Uterus (tissue), 2 donors: Measurements from ENCODE around the gene MED17.

ENCODE experiments used
- CTCF ChIP-seq, 4 experiments: fragments of 200-600 bp in 2 of 4; fragments of 450-650 bp in 2 of 4; sonication (generic) in 2 of 4; IDR thresholded peaks; one replicate each; pipeline ENCODE4 v1.5.1; 2016 to 2019; ENCODE audit warnings: antibody characterized with exemption in 4 of 4, mild to moderate bottlenecking in 2 of 4, moderate library complexity in 1 of 4
- POLR2A ChIP-seq, 2 donors: fragments of 450-650 bp; IDR thresholded peaks; one replicate each; pipeline ENCODE4 v1.6.1; 2016; ENCODE audit warnings: antibody characterized with exemption in 2 of 2, mild to moderate bottlenecking in 1 of 2, moderate library complexity in 1 of 2

GRCh38 chr11:93820847-93821246, 36.8 kb downstream of the MED17 start:
- TF ChIP-seq CTCF (IDR thresholded peaks at IDR 0.05) (no peak), POLR2A (IDR thresholded peaks at IDR 0.05) (no peak)
